ENCODE data around the gene SORCS1. TPM values are rescaled to one million over a fixed set of nuclear protein-coding genes. Genes with fewer than 3 reads are reported as not detected.

SORCS1 gene
- total and polyA plus RNA-seq, 2 donors (not counting 1 experiment from before 2014, with no cell fraction given): not detected

DNA sequence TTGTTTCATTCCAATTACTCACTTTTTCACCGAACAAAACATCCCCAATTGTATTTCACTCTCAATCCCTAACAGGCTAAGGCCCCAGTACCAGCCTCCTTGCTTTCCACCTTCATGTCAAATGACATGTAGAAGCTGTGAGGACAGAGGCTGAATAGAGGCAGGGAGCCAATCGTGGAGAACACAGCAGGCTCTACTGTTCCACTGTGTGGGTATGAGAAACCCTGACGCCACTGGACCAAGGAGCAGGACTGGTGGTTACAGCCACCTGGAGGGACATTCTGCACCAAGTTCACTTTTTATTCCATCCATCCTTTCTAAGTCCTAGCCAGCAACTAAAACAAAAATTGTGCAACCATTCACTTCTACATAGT, 502.8 kb downstream of the SORCS1 start:
- H3K4me3 Mint-ChIP-seq: no peak overlapping the region
- no peak overlapping the region for H3K27ac ChIP-seq (ENCODE audit: low read length in 2 of 2)
- CTCF ChIA-PET: no interaction called here
- H3K36me3 ChIP-seq (replicated peaks in 1 of 2; ENCODE audit: control extremely low read depth in 1 of 2, control insufficient read depth in 1 of 2, extremely low read depth in 1 of 2, insufficient read depth in 2 of 2, low read length in 1 of 2): no peaks in the 10 kb centered on the region
- no CpG with 5 or more reads among the region's 3 CpGs for WGBS (ENCODE audit: insufficient coverage)
- peaks cover 3% of the 10 kb centered on the region for H3K9me3 Mint-ChIP-seq (ENCODE audit: insufficient read depth)
- DNase-seq: no peak
- no peaks in the 10 kb centered on the region for H3K4me1 Mint-ChIP-seq
- peaks cover 0 to 6% (median 0%) of the 10 kb centered on the region in 3 donors for H3K9me3 ChIP-seq (ENCODE audit: control extremely low read depth in 1 of 3, control insufficient read depth in 2 of 3, insufficient read depth in 1 of 3, low read length in 2 of 3)
- ATAC-seq (ENCODE audit: low read depth): no peak
- no peaks in the 10 kb centered on the region for H4K20me1 ChIP-seq (ENCODE audit: control insufficient read depth, insufficient read depth, low read length, poor library complexity, severe bottlenecking)
- no peak overlapping the region for H2AFZ ChIP-seq (ENCODE audit: insufficient read depth, low read depth, low read length, poor library complexity, severe bottlenecking)
- no peaks in the 10 kb centered on the region for H3K27me3 Mint-ChIP-seq
- no peaks in the 10 kb centered on the region for H3K4me1 ChIP-seq (ENCODE audit: control insufficient read depth in 2 of 2, insufficient read depth in 2 of 2, low read length in 2 of 2)
- no peaks in the 10 kb centered on the region for H3K27me3 ChIP-seq (replicated peaks in 1 of 4; ENCODE audit: control extremely low read depth in 1 of 4, control insufficient read depth in 3 of 4, insufficient read depth in 4 of 4, low read length in 3 of 4)
- no peak overlapping the region for H3K4me2 ChIP-seq (replicated peaks; ENCODE audit: low read depth, low read length, poor library complexity, severe bottlenecking)
- H3K79me2 ChIP-seq (ENCODE audit: control insufficient read depth, insufficient read depth, low read length): no peaks in the 10 kb centered on the region
- H3K9ac ChIP-seq (ENCODE audit: low read length): no peak overlapping the region
- POLR2A ChIA-PET: no interaction called here
- no peak overlapping the region for H3K27ac Mint-ChIP-seq
- no peak for TF ChIP-seq EZH2 (IDR thresholded peaks at IDR 0.05; ENCODE audit: borderline replicate concordance, insufficient read depth, low read depth, low read length, poor library complexity, severe bottlenecking)
- TF ChIP-seq, protein P1, sequence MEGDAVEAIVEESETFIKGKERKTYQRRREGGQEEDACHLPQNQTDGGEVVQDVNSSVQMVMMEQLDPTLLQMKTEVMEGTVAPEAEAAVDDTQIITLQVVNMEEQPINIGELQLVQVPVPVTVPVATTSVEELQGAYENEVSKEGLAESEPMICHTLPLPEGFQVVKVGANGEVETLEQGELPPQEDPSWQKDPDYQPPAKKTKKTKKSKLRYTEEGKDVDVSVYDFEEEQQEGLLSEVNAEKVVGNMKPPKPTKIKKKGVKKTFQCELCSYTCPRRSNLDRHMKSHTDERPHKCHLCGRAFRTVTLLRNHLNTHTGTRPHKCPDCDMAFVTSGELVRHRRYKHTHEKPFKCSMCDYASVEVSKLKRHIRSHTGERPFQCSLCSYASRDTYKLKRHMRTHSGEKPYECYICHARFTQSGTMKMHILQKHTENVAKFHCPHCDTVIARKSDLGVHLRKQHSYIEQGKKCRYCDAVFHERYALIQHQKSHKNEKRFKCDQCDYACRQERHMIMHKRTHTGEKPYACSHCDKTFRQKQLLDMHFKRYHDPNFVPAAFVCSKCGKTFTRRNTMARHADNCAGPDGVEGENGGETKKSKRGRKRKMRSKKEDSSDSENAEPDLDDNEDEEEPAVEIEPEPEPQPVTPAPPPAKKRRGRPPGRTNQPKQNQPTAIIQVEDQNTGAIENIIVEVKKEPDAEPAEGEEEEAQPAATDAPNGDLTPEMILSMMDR (IDR thresholded peaks at IDR 0.05): no peak
- H3K4me3 ChIP-seq (ENCODE audit: control extremely low read depth in 1 of 5, extremely low read depth in 1 of 5, insufficient read depth in 1 of 5, low read depth in 2 of 5, low read length in 4 of 5): no peak overlapping the region
- intact Hi-C loops (cut with micrococcal nuclease): no loop called here

DNA sequence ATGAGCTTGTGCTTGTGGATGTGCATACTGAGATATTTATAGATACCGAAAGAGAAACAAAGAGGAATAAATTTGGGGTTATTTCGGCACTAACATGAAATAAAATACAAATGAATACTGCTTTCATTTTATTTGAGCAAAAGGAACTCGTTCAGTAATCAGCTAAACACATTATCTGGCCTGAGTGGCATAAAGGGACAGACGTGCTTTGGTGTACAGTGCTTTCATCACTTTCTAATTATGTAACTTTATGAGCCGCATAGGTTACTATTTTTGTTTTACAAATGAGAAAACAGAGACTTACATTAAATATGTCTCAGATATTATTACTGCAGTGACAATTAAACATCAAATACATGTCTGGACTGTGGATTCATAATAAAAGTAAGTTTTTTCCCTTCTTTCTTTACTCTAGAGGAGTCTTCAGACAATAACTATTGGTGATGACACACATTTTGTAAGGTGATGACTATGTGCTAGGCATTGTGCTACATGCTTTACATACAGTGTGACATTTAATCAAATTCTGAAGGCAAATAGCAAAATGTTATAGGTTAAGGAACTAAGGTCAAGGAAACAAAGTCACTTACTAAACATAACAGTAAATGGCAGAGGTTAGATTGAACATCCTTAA, 503.3 kb downstream of the SORCS1 start:
- no peaks in the 10 kb centered on the region for H3K4me1 ChIP-seq (ENCODE audit: control insufficient read depth in 2 of 2, insufficient read depth in 2 of 2, low read length in 2 of 2)
- H3K4me2 ChIP-seq (replicated peaks; ENCODE audit: low read depth, low read length, poor library complexity, severe bottlenecking): no peak overlapping the region
- H3K9ac ChIP-seq (ENCODE audit: low read length): no peak overlapping the region
- Mint-ChIP-seq H3K4me1 (no peaks in the 10 kb centered on the region), H3K9me3 (ENCODE audit: insufficient read depth) (peaks cover 3% of the 10 kb centered on the region), H3K27me3 (no peaks in the 10 kb centered on the region), H3K27ac (no peak overlapping the region), H3K4me3 (no peak overlapping the region)
- intact Hi-C loops (cut with micrococcal nuclease): no loop called here
- no peak for DNase-seq
- ChIA-PET CTCF (no interaction called here), POLR2A (no interaction called here)
- no peak overlapping the region for H3K27ac ChIP-seq (ENCODE audit: low read length in 2 of 2)
- peaks cover 0 to 6% (median 0%) of the 10 kb centered on the region in 3 donors for H3K9me3 ChIP-seq (ENCODE audit: control extremely low read depth in 1 of 3, control insufficient read depth in 2 of 3, insufficient read depth in 1 of 3, low read length in 2 of 3)
- H2AFZ ChIP-seq (ENCODE audit: insufficient read depth, low read depth, low read length, poor library complexity, severe bottlenecking): no peak overlapping the region
- H3K36me3 ChIP-seq (replicated peaks in 1 of 2; ENCODE audit: control extremely low read depth in 1 of 2, control insufficient read depth in 1 of 2, extremely low read depth in 1 of 2, insufficient read depth in 2 of 2, low read length in 1 of 2): no peaks in the 10 kb centered on the region
- no peak overlapping the region for H3K4me3 ChIP-seq (ENCODE audit: control extremely low read depth in 1 of 5, extremely low read depth in 1 of 5, insufficient read depth in 1 of 5, low read depth in 2 of 5, low read length in 4 of 5)
- H4K20me1 ChIP-seq (ENCODE audit: control insufficient read depth, insufficient read depth, low read length, poor library complexity, severe bottlenecking): no peaks in the 10 kb centered on the region
- H3K79me2 ChIP-seq (ENCODE audit: control insufficient read depth, insufficient read depth, low read length): no peaks in the 10 kb centered on the region
- WGBS (ENCODE audit: insufficient coverage): no CpG with 5 or more reads among the region's 5 CpGs
- ATAC-seq (ENCODE audit: low read depth): no peak
- no peaks in the 10 kb centered on the region for H3K27me3 ChIP-seq (replicated peaks in 1 of 4; ENCODE audit: control extremely low read depth in 1 of 4, control insufficient read depth in 3 of 4, insufficient read depth in 4 of 4, low read length in 3 of 4)
- TF ChIP-seq, protein P1 (IDR thresholded peaks at IDR 0.05): no peak
- TF ChIP-seq EZH2 (IDR thresholded peaks at IDR 0.05; ENCODE audit: borderline replicate concordance, insufficient read depth, low read depth, low read length, poor library complexity, severe bottlenecking): no peak
